Measurements from ENCODE around the gene CCDC136.
A peak's percentile ranks its signal among the peaks of the same experiment; 100 is the strongest.

The CCDC136 gene

DNA sequence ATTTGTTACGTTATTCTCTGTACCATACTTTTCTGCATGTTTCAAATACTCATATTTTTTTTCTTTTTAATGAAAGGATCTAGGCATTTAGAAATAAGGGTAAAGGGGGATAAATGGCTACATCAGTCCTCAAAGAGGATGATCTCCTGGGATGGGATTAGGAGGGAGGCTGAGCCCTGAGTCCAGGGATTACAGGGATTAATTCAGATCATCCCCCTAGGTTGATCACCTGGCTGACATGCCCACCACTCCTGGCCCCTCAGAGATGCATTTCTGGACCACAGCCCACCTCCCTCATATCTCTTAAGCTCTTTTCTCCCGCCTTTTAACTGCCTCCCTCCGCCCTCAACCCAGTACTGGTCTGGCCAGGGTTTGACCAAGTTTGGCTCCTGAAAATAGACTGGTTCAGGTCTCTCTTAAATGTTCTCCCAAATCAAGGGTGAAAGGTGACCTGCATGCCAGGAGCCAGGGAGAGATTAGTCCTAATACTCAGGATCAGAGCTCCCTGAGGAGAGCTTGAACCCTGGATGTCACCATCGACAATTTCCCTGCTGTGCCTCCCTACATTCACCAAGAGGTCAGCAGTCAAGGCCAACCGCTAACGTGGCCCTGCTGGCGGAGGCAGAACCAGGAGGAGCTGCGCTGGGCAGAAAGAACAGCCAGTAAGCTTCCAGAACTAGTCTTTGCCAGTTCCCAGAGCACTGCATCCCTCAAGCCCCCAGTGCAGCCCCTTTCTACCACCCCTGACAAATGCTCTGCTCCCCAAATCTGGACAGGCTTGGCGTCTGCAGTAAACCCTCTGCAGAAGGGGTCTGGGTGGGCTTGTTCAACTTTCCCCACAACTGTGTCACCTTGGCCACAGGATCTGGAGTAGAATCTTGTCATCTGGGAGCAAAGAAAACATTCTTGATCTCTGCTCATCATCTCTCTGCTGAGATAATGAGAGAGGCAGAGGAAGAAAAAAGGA lies 3.0 kb upstream of the CCDC136 start:
- DNase-seq (ENCODE audit: low spot score in 2 of 2) (no peak), ATAC-seq (ENCODE audit: low read depth) (no peak)
- Mint-ChIP-seq H3K4me1 (peaks cover 8% of the 10 kb centered on the region), H3K27ac (peak overlapping the region; percentile 28), H3K4me3 (peak overlapping the region; percentile 8), H3K36me3 (no peaks in the 10 kb centered on the region), H3K27me3 (no peaks in the 10 kb centered on the region), H3K9me3 (peaks cover 2% of the 10 kb centered on the region)

DNA sequence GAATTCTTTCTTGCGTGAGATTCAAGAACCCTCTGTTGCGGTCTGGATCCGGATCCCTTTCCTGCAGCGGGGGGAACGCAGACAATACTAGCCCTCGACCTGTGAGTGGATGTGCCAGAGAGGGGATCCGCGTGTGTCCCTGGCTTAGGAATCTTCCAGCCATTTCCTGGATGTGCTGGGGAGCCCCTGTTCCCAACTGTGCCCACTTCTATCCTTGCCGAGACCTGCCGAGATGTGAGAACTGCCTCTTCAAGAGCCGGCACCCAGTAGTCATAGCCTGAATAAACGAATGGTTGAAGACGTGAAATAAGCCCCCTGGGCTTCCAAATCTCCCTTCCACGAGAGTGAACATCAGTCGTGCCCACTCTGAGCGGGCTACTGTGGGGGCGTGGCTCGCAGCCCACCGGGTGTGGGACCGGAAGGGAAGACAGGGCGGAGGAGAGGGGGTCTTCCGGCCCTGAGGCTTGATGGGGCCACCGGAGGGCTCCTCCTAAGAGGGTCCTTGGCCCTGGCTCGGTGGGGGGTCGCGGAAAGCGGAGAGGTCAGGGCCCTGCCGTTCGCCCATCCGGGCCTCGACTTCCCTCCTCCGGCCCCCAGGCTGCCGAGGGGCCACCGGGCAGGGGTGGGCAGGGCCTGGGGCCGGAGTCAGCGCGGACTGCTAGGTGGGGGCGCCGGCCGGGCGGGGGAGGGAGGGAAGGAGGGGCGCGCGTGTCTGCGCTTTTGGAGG lies 1.3 kb upstream of the CCDC136 start:
- Mint-ChIP-seq H3K4me1 (peaks cover 8% of the 10 kb centered on the region), H3K27ac (peak overlapping the region; percentile 37), H3K27me3 (no peaks in the 10 kb centered on the region), H3K36me3 (no peaks in the 10 kb centered on the region), H3K4me3 (peak overlapping the region; percentile 86), H3K9me3 (peaks cover 2% of the 10 kb centered on the region)
- DNase-seq (ENCODE audit: low spot score in 2 of 2) (peak in 1 of 2 donors; percentile 25), ATAC-seq (ENCODE audit: low read depth) (no peak)

DNA sequence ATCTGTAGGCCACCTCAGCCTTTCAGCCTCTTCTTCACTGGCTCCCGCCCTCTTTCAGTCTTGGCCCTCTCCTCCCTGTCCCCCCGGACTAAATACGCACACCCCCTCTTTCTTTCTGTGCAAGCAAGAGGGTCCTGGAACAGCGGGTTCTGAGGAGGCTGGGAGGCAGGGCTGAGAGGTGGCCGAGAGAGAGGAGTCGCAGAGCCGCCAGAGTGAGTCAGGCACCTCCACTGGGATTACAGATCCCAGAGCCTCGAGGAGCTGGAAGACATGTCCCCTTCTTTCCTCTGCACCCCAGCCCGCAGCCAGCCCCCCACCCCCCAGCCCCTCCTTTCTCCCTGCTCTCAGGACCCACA lies 182 bp downstream of the CCDC136 start:
- Mint-ChIP-seq H3K27me3 (no peaks in the 10 kb centered on the region), H3K36me3 (no peaks in the 10 kb centered on the region), H3K9me3 (no peaks in the 10 kb centered on the region), H3K27ac (peak overlapping the region; percentile 64), H3K4me1 (peaks cover 8% of the 10 kb centered on the region), H3K4me3 (peak overlapping the region; percentile 89)
- ATAC-seq (ENCODE audit: low read depth) (no peak), DNase-seq (ENCODE audit: low spot score in 2 of 2) (no peak)

DNA sequence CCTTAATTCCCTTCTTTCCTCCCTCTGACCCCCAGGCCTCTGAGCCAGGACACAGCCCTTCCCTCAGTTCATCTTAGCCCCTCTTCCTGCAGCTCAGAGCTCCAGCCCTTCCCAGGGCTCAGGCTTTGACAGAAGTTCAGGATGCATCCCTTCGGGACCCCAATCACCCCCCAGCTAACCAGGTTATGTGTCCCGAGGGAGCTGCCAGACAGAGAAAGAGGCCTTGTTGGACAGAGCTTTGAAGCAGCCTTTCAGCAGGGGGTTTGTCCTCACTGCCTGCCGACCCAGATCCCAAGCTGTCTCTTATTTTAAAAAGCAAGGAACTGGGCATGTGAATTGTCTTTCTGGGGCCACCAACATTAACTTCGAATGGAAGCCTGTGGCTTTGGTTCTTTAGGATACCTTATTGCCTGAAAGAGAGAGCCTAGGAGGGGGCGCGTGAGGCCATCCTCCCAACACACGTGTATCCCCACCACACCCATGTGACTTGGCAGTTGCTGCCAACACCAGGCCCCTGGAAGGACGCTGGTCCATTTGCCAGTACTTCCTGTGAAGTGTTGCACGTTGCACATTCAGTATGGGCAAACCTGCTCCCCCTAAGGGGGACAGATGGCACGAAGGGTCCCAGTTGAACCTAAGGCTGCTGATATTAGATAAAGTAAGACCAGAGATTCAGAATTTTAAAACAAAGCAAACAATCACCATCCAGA lies 858 bp downstream of the CCDC136 start:
- ATAC-seq (ENCODE audit: low read depth) (no peak), DNase-seq (ENCODE audit: low spot score in 2 of 2) (no peak)
- H3K4me1 Mint-ChIP-seq = peaks cover 8% of the 10 kb centered on the region
- H3K27ac Mint-ChIP-seq = no peak overlapping the region
- peak overlapping the region; percentile 89 for H3K4me3 Mint-ChIP-seq
- H3K9me3 Mint-ChIP-seq = no peaks in the 10 kb centered on the region
- peaks cover 2% of the 10 kb centered on the region for H3K36me3 Mint-ChIP-seq
- H3K27me3 Mint-ChIP-seq = peaks cover 2% of the 10 kb centered on the region

DNA sequence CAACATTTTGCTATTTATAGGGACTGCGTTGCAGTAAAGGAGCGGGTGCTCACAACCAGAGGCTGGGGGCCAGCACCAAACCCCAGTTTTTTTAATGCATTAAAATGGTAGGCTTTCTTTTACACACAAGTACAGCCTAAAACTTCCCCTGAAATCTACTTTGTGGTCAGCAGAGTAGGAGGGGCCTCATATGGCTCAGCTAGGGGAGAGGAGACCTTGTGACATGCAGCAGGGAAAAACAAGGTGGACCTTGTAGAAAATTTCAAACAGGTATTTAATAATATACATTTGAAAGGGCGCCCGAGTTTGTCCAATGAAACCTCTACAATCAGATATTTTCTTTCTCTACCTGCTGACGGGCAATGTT lies 1.4 kb downstream of the CCDC136 start:
- Mint-ChIP-seq H3K4me3 (no peak overlapping the region), H3K27me3 (peaks cover 2% of the 10 kb centered on the region), H3K4me1 (peaks cover 8% of the 10 kb centered on the region), H3K36me3 (peaks cover 2% of the 10 kb centered on the region), H3K27ac (no peak overlapping the region), H3K9me3 (no peaks in the 10 kb centered on the region)
- ATAC-seq (ENCODE audit: low read depth) (no peak), DNase-seq (ENCODE audit: low spot score in 2 of 2) (no peak)

DNA sequence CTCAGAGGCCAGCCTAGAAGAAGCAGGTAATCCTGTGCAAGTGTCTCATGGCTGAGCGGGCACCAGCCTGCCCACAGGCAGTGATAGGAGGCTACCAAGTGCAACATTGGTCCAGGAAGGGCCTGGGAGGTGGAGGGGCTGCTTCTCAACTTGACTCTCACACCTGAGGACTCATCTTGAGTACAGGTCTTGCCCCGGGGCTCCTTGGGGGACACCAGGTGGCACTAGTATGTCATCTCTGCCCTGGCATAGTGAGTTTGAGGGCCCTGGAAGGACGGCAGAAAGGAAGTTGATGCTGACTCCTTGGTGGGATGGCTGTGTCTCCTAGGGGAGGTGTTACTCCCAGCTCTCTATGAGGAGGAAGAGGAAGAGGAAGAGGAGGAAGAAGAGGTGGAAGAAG lies 2.3 kb downstream of the CCDC136 start:
- H3K4me3 Mint-ChIP-seq = no peak overlapping the region
- H3K4me1 Mint-ChIP-seq = peaks cover 8% of the 10 kb centered on the region
- ATAC-seq (ENCODE audit: low read depth) (no peak), DNase-seq (ENCODE audit: low spot score in 2 of 2) (no peak)
- H3K27ac Mint-ChIP-seq = no peak overlapping the region
- H3K27me3 Mint-ChIP-seq = peaks cover 2% of the 10 kb centered on the region
- H3K9me3 Mint-ChIP-seq = no peaks in the 10 kb centered on the region
- H3K36me3 Mint-ChIP-seq = peaks cover 2% of the 10 kb centered on the region

DNA sequence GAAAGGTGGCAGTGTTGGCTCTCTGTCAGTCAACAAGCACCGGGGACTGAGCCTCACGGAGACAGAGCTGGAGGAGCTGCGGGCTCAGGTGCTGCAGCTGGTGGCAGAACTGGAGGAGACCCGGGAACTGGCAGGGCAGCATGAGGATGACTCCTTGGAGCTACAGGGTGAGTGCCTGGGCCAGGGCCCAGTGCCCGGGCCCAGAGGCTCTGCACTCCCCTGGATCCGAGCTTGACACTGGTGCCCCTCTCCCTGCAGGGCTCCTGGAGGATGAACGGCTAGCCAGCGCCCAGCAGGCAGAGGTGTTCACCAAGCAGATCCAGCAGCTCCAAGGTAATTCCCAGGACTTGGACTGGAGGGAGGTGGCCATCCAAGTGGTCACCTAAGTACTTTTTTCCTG lies 2.7 kb downstream of the CCDC136 start:
- H3K4me1 Mint-ChIP-seq = peaks cover 8% of the 10 kb centered on the region
- no peak overlapping the region for H3K4me3 Mint-ChIP-seq
- peaks cover 2% of the 10 kb centered on the region for H3K27me3 Mint-ChIP-seq
- ATAC-seq (ENCODE audit: low read depth) = no peak
- no peaks in the 10 kb centered on the region for H3K9me3 Mint-ChIP-seq
- no peak overlapping the region for H3K27ac Mint-ChIP-seq
- peaks cover 2% of the 10 kb centered on the region for H3K36me3 Mint-ChIP-seq
- no peak for DNase-seq (ENCODE audit: low spot score in 2 of 2)

DNA sequence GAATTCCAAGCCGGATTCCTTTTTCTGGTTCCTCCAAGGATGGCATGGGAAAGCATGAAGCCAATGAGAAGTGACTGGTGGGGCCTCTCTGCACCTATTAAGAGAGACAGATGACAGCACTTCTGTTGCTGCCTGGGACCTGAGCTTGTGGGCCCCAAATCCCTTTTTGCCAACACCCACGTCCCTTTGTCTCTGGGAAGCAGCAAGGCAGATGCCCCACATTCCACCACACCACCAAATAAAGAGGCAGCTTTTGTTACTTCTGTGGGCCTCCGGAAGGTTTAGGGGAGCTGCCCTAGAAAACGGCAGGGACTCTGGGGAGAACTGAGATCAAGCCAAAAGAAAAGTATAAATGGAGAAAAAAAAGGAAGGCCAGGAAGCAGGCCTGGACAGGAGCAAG lies 3.4 kb downstream of the CCDC136 start:
- Mint-ChIP-seq H3K9me3 (no peaks in the 10 kb centered on the region), H3K27ac (no peak overlapping the region), H3K4me3 (no peak overlapping the region), H3K4me1 (peaks cover 9% of the 10 kb centered on the region), H3K27me3 (peaks cover 2% of the 10 kb centered on the region), H3K36me3 (peaks cover 2% of the 10 kb centered on the region)
- ATAC-seq (ENCODE audit: low read depth) (no peak), DNase-seq (ENCODE audit: low spot score in 2 of 2) (no peak)

DNA sequence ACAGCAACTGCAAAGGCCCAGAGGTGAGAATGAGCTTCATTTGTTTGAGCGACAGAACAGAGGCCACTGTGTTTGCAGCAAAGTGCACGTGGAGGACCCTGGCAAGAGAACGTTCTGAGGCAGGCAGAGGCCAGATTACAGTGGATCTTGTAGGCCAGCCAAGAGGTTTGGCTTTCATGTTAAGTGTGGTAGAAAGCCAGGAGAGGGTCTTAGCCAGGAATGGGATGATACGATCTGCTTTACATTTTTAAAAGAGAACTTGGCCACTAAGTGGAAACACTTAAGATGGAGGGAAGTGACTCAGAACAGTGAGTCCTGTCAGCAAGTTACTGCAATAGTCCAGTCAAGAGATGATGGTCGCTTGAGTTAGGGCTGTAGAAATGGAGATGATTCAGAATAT lies 4.6 kb downstream of the CCDC136 start:
- Mint-ChIP-seq H3K27ac (no peak overlapping the region), H3K4me3 (no peak overlapping the region), H3K36me3 (peaks cover 2% of the 10 kb centered on the region), H3K9me3 (no peaks in the 10 kb centered on the region), H3K27me3 (peaks cover 2% of the 10 kb centered on the region), H3K4me1 (peaks cover 5% of the 10 kb centered on the region)
- DNase-seq (ENCODE audit: low spot score in 2 of 2) (no peak), ATAC-seq (ENCODE audit: low read depth) (no peak)

DNA sequence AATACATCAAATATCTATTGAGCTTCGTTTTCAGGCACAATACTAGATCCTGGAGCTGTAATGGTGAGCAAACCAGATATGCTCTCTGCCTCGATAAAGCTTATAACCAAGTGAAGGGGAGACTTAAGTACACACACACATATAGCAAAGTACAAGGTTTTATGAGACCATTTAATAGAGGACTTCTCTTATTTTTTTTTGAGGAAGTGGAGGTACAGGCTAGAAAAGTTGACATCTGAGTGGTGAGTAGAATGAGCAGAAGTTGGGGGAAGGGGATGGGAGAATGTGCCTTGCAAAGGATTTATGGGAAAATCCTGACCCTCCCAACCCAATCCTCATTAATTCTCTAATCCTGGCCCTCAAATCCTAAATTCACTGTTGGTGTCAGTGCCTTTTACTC lies 7.7 kb downstream of the CCDC136 start:
- Mint-ChIP-seq H3K4me3 (no peak overlapping the region), H3K36me3 (peaks cover 2% of the 10 kb centered on the region), H3K9me3 (no peaks in the 10 kb centered on the region), H3K4me1 (peaks cover 2% of the 10 kb centered on the region), H3K27me3 (peaks cover 2% of the 10 kb centered on the region), H3K27ac (no peak overlapping the region)
- no peak for DNase-seq (ENCODE audit: low spot score in 2 of 2)
- no peak for ATAC-seq (ENCODE audit: low read depth)

DNA sequence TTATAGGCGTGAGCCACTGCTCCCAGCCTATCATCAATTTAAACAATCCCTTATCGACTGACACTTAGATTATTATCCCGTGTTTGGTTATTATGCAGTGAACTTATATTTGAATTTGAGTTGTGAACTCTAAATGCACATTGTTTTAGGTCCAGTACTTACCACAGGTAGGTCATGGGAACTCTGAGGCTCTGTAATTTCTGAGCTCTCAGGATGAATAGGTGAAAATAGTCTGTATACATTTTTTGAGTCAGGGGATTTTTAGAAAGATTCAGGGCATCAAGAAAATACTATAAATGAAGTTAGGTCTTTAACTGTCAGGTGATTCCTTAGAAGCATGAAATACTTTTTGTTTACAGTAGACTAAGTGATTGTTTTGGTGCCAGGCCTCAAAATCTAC lies 8.8 kb downstream of the CCDC136 start:
- Mint-ChIP-seq H3K4me1 (peaks cover 2% of the 10 kb centered on the region), H3K36me3 (peaks cover 2% of the 10 kb centered on the region), H3K27ac (no peak overlapping the region), H3K27me3 (peaks cover 2% of the 10 kb centered on the region), H3K9me3 (no peaks in the 10 kb centered on the region), H3K4me3 (no peak overlapping the region)
- DNase-seq (ENCODE audit: low spot score in 2 of 2) (no peak), ATAC-seq (ENCODE audit: low read depth) (no peak)

DNA sequence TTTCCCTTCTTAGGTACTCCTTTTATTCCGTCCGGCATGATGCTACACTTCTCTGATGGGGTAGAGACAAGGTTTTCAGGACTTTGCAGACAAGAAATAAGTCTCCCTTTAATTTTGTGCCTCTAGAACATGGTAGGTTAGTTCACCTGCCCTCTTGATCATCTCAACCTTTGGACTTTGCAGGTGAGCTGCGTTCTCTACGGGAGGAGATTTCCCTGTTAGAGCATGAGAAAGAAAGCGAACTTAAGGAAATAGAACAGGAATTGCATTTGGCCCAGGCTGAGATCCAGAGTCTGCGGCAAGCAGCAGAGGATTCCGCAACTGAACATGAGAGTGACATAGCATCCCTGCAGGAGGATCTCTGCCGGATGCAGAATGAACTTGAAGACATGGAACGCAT lies 9.2 kb downstream of the CCDC136 start:
- Mint-ChIP-seq H3K27ac (no peak overlapping the region), H3K27me3 (peaks cover 2% of the 10 kb centered on the region), H3K36me3 (peaks cover 2% of the 10 kb centered on the region), H3K9me3 (no peaks in the 10 kb centered on the region), H3K4me1 (peaks cover 2% of the 10 kb centered on the region), H3K4me3 (no peak overlapping the region)
- ATAC-seq (ENCODE audit: low read depth) (no peak), DNase-seq (ENCODE audit: low spot score in 2 of 2) (no peak)

DNA sequence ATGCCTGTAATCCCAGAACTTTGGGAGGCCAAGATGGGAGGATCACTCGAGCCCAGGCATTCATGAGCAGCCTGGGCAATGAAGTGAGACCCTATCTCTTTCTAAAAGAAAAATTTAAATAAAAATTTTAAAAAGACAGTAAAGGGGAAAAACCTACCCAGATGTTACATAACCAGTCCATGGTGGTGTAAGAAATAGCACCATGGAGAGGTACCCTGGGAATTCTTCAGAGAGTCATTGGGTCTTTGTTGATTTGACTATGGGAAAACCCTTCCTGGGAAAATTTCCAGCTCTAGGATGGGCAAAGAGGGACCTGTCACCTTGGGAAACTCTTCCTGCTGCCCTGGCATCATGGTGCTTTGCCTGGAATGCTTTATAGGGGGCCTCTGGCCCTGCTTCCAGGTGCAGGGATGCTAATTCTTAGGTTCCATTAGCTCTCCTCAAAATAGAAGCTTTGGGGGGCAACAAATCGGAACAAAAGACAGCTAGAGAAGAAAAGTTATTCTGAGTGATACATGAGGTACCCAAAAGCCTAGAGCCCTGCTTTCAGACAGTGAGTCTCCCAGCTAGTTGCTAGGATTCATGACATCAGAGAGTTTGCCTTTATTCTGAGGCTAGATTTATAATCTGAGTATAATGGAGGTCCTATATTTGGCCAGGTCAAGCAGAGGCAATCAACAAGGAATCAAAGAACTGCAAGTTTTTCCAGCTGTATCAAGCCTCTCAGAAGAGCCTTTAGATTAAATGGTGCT lies 10.1 kb downstream of the CCDC136 start:
- H3K4me1 Mint-ChIP-seq = peaks cover 2% of the 10 kb centered on the region
- no peak overlapping the region for H3K4me3 Mint-ChIP-seq

More for the DNA sequence above, 10.1 kb downstream of the CCDC136 start:
- DNase-seq (ENCODE audit: low spot score in 2 of 2) (no peak), ATAC-seq (ENCODE audit: low read depth) (no peak)
- peaks cover 2% of the 10 kb centered on the region for H3K27me3 Mint-ChIP-seq
- no peak overlapping the region for H3K27ac Mint-ChIP-seq
- peaks cover 3% of the 10 kb centered on the region for H3K36me3 Mint-ChIP-seq
- no peaks in the 10 kb centered on the region for H3K9me3 Mint-ChIP-seq

Data from memory B cell (primary cell).